SKM-1 treated with dmso at 0.1 percent for 144 hours (cell line): ENCODE data around the gene MOCS1.
A peak's percentile ranks its signal among the peaks of the same experiment; 100 is the strongest.

Experiments used
- DNase-seq: peaks from one replicate; lab custom pipeline; 2025; ENCODE audit not compliant: unreplicated experiment; lab: John Stamatoyannopoulos, UW

Gene MOCS1

DNA sequence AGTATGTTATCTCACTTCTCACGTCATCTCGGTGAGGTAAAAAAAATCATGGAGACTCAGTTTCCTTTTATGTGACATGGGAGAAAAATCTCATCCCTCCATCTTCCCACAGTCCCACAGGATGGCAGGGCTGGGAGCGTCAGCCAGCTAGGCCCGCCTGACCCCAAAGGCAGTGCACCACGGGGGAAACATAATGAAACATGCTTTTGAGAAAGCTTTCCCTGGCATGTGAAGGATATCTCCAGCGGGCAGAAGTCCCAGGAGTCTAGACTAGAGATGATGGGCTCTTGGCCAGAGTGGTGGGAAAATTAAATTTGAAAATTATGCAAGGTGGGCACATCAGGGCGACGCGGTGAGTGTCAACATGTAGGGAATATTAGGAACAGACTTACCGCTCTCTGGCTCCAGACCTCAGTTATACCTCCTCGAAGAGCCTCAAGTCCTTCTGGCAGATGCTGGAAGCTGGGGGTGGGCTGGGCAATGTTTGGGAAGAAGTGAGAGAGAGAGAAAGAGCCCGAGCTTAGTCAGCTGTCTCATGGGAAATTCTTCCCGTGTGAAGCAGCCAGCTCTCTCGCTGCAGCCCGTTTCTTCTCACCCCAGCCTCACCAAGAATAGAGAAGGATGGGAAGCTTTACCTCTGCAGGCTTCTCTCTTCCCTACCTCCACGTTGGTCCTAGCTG is 52.3 kb downstream of the MOCS1 start:
- DNase-seq, result no peak

DNA sequence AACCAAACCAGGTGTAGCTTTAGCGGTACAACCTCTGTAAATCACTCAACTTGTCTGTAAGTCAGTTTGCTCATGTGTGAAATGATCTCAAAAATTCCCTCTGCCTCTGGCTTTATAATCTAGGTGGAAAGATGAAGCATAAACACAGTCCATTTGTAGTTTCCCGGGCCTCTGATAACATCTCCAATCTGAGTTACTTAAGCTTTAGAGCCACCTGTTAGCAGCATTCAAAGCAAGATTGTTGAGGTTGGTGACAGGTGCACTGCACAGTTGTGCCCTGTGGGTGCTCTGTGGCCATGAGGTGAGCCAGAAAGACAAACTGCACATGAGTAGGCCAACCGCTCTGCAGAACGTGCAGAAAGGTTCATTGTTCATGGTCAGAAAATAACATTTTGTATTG is 53.7 kb downstream of the MOCS1 start:
- DNase-seq, result no peak

DNA sequence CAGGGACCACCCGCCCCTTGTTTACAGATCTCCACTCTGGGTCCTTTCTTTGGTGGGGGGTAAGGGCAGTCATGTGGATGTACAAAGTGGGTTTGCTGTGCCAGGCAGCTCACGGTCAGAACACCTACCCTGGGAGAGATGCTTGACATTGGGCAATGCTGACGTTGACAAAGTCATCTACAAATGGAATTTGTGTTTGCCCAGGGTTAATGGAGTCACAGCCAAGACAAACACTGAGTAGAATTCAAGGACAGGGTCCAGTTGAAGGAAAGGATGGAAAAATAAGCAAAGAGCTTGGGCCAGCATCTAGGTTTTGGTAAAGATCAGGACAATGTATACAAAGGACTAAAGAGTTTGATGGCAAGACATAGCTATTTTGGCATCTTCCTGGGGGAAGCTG is 54.7 kb downstream of the MOCS1 start:
- DNase-seq, result no peak

DNA sequence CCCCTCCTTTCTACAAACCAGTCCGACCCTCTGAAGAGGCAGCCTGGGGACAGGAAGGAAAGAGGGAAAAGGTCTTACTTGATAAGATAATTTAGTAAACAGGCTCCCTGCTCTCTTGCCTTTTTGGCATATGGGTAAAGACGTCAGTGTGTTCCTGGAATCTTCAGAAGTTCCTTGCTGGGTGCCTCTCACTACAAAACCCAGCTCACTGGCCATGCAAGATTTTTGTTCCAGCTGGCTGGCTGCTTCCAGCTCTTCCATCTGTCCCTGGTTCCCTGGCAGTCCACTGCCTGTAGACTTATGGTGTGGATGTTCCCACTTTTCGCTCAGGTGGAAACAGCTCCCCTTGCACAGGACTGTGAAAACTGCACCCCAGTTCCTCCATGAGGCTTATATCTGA is 57.4 kb downstream of the MOCS1 start:
- DNase-seq, result no peak

DNA sequence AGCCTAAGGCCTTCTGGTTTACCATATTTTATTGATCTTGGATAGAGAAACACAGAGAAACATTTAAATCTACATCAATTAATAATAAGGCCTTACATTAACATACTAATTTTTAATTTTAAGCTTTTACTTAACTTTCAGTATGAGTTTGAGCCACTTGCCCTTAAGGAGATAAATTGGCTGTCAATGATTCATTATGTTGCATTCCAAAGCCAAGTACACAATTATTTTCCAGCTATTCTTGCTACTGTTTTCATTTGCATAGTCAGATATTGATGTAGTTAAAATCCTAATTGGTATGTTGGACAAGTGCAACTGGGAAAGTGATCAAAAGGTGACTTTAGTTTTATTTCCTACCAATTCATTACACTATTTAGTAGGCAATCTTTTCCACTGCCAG is 58.2 kb downstream of the MOCS1 start:
- no peak for DNase-seq

DNA sequence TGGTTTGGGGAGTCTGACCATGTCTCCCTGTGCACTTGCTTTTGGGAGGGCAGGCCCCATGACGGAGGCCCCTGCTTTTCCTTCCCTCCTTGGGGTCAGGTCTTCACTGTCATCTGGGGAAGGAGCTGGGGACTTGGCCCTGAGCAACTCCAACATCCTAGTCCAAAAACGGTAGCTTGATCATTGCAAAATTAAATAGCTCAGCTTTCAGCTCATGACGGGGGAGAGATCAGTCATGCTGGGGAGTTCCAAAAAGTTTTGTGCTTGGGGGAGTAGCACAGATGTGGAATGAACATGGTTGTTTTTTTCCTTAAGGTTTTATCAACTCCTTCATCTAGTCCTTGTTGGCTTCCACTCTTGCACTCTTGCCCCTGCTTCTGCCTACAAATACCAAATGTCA is 60.8 kb downstream of the MOCS1 start:
- DNase-seq, result no peak

DNA sequence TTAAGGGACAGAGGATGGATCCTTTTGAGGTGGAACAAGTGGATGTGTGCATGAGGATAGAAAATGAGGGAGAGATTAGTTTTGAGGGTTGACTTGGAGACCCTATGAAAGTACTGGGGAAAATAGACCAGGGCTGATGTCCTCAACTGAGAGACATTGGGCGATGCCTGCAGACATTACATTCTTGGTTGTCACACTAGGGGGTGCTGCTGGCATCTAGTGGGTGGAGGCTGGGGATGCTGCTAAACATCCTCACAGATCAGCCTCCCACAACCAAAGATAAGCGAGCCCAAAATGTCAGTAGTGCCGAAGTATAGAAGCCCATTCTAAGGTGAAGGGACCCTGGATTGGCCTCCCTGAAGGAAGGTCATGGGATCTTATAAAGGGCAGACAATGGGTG is 63.3 kb downstream of the MOCS1 start:
- no peak for DNase-seq

DNA sequence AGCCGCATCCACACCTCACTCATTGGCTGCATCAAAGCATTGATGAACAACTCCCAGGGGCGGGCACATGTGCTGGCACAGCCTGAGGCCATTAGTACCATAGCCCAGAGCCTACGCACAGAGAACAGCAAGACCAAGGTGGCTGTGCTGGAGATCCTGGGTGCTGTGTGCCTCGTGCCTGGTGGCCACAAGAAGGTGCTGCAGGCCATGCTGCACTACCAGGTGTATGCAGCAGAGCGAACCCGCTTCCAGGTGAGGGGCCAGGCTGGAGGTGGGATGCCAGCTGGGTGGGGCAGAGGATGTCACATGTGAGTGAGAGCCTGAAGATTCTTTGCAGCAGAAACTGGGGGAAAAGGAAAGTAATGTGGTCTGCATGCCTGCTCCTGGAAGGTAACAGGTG is 66.7 kb downstream of the MOCS1 start:
- DNase-seq, result no peak

DNA sequence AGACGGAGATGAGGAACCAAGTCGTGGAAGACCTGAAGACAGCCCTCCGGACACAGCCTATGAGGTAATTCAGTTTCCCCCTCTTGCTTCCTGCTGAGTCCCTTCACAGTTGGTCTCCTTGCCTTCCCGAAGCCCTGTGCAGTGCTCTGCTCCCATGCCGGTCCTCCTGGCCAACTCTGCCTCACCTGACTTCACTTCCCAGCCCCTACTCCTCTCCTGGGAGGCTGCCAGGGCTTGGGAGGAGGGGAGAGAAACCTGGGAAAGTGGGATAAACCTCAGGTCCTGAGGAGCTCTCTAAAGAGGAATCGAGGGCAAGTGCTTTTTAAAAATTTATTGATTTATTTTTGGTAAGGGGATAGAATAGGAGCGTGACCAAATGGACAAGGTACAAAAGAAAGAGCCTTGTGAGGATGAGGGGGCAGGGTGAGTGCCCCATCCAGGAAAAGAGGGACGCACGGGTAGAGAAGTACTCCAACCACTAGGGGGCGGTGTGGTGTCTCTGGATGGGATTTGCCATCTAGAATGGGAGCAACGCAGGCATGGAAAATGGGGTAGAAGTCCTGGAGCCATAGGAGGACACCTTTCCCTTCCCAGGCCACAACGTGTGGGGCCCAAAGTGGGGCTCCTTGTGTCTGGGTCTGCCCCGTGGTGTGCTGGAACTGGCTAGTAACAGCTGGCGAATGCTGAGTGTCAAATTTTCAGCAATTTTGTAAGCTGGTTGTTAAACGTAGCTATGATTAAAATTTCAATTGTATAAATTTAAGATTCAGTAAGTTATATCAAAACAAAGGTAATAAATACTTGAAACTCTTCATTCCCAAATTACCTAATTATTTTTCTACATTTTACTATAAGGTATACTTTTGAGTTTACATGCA is 69.0 kb downstream of the MOCS1 start:
- DNase-seq, result peak; percentile 60

DNA sequence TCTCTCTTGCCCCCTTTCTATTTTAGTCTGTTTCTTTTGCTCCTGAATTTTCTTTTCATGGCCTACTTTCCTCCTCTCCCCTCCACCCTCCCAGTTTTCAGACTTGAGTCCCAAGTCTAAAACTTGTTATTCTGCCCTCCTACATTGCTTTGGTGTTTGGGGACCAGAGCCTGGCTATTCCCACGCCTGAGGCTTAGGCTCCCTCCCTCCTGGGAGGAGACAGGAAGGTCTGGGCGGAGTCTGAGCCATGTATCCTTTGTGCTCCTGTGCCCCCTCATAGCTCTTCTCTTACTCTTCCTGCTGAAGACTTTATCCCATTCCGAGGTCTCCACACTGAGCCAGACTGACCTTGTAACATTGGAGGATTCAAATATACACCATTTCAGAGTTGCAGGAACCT is 72.6 kb downstream of the MOCS1 start:
- DNase-seq, result no peak

DNA sequence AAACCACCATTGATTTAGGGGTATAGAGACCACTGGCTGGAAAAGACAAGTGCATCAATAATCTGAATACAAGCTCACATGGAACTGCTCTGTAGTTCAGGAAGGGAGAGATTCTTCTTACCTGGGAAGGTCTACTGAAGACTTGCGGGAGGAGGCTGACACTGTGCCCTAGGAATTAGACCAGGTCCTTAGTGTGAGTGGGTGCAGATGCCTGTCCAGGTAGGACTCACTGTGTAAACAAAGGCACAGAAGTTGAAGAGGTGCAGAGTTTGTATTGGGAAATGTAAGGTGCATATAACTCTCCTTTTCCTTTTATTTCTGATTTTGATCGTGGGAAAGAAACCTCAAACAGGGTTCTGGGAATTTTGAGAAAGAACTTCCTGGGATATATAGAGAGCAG is 75.2 kb downstream of the MOCS1 start:
- no peak for DNase-seq

DNA sequence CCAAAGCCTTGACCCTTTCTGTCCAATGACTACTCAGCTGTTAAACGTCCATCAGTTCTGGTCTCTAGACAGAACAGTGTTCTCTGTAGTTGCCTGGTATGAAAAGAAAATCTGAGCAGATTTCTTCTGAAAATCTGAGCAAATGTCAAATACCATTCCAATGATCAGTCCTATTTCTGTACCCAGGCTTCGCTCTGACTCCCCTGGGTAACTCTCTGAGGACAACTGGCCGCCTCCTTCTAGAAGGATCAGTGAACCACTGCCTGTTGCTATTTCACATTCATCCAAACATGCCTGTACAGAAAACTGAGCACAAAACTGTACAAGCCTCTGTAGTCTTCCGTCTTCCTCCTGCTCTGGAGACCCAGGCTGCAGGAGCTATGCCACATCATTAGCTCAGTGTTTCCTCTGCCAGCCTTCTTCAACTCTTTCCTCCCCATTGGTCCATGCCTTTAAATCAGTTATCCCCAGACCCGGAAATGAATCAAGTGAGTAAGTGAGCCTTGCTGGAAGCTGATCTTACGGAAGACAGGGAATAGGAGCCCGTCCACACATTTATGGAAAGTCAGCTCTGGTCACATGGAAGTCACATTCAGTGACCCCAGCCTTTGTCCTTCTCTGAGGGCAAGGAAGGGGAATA is 78.8 kb downstream of the MOCS1 start:
- no peak for DNase-seq
